Testis (tissue), 2 donors: ENCODE measurements around the gene POLD3.

Source experiments
- CTCF ChIP-seq, 3 experiments: fragments of 450-650 bp in 2 of 3; fragments of 200-600 bp in 1 of 3; sonication (generic) in 1 of 3; IDR thresholded peaks; one replicate each; pipeline ENCODE4 v1.5.1; 2016 to 2019; ENCODE audit warnings: antibody characterized with exemption in 3 of 3, mild to moderate bottlenecking in 2 of 3, moderate library complexity in 1 of 3
- POLR2A ChIP-seq: fragments of 450-650 bp; IDR thresholded peaks from one replicate; pipeline ENCODE4 v1.6.1; 2017; ENCODE audit warnings: antibody characterized with exemption, mild to moderate bottlenecking, moderate library complexity

- TF ChIP-seq POLR2A = no peak
- TF ChIP-seq CTCF (IDR thresholded peaks at IDR 0.05) = no peak
Observed at GRCh38 chr11:74686792-74687191, 94.4 kb downstream of the POLD3 start.
